Astrocyte of the cerebellum (primary cell): ENCODE data around the gene SIK1.

Source experiments
- DNase-seq: peaks from one replicate; pipeline ENCODE4 v3.0.0-alpha.2; 2011; ENCODE audit warnings: low read depth
- H3K4me3 ChIP-seq: 2 replicates; pipeline ENCODE4 v1.5.1; 2011; ENCODE audit warnings: mild to moderate bottlenecking, low read depth, low read length, moderate library complexity
- in situ Hi-C: cut with HindIII; loops from 2 replicates; pipeline ENCODE4 v1.10.0; 2017; ENCODE audit warnings: low sequenced_read_pairs
- TF ChIP-seq, protein P1 (sequence below): IDR thresholded peaks from 2 replicates; pipeline ENCODE4 v1.5.1; 2012; ENCODE audit warnings: low read length, low read depth, moderate library complexity, mild to moderate bottlenecking; ENCODE audit errors: missing control alignments

SIK1 gene

DNA sequence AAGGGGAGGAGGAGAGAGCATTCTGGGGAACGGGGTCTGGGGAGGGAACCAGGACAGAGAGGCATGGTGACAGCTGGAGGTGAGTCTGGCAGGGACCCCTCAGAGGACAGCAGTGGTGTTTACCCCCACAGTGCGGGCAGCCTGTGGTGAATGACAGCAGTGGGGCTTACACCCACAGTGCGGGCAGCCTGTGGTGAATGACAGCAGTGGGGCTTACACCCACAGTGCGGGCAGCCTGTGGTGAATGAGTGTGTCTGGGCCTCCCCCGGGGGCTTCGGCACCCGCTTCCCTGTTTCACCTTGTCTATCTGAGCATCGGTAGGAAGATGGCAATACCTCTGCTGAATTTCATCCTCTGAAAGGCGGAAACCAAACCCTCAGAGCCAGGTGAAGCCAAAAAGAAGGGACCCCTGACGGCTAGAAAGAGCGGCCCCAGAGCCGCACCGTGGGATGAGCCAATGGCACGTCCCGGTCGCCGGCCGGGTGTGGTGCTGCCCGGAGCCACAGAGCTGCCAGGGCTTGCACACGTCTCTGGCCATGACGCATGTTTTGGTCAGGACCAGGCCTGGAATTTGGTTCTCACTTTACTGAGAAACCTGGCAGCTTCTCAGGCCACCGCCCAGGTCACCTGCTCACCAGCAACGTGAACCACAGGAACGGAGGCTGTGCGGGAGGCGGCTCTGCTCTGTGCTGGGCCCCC is 54.1 kb downstream of the SIK1 start:
- DNase-seq: no peak
- in situ Hi-C loops: no loop called here

DNA sequence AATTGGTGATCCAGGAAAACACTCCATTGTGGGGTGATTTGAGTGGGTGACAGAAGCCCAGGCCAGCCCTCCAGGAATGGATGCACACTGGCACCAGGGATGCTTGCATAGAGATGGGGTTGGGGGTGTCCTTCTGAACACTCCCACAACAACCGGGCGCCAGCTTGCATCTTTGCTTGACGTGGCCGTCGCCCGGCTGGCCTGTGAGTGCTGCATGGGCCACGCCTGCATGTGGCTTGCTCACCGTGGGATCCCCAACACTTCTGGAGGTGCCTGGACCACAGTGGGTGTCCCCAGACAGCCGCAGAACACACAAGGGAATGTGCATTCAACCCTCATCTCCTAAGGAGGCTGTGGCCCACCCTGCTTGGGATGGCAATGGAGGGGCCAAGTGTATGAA is 55.1 kb downstream of the SIK1 start:
- no peak overlapping the region for H3K4me3 ChIP-seq
- TF ChIP-seq, protein P1, sequence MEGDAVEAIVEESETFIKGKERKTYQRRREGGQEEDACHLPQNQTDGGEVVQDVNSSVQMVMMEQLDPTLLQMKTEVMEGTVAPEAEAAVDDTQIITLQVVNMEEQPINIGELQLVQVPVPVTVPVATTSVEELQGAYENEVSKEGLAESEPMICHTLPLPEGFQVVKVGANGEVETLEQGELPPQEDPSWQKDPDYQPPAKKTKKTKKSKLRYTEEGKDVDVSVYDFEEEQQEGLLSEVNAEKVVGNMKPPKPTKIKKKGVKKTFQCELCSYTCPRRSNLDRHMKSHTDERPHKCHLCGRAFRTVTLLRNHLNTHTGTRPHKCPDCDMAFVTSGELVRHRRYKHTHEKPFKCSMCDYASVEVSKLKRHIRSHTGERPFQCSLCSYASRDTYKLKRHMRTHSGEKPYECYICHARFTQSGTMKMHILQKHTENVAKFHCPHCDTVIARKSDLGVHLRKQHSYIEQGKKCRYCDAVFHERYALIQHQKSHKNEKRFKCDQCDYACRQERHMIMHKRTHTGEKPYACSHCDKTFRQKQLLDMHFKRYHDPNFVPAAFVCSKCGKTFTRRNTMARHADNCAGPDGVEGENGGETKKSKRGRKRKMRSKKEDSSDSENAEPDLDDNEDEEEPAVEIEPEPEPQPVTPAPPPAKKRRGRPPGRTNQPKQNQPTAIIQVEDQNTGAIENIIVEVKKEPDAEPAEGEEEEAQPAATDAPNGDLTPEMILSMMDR: no peak
- in situ Hi-C loops: no loop called here

More for the DNA sequence above, 54.1 kb downstream of the SIK1 start:
- TF ChIP-seq, protein P1: no peak
- no peak overlapping the region for H3K4me3 ChIP-seq

DNA sequence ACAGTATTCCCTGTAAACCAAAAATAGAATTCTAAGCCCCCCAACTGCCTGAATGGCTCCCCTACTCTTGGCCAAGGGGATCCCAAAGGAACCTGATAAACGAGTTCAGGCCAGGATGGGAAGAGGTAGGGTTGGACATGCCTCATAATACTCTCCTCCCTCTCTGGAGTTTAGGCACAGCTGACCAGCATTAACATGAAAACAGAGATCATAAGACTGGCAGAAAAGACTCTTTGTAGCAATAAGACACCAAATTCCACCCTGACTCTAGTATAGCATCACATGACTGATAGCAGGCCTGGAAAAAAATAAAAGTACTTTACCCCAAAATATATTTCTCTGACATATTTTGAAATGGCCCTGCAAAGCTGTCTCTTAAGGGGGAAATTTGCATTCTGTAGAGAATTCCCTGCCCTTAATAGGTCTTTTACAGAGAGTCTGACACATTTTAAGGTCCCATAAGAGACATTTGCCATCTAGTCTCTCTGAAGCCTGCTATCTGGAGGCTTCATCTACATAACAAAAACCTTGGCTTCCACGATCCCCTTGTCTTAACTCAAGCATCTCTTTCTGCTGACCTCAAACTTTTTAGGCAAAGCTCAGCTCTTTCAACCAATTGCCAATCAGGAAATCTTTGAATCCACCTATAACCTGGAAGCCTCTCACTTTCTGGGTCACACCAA is 55.9 kb downstream of the SIK1 start:
- in situ Hi-C loops: no loop called here
- TF ChIP-seq, protein P1: no peak
- no peak overlapping the region for H3K4me3 ChIP-seq
- no peak for DNase-seq

More for the DNA sequence above, 55.1 kb downstream of the SIK1 start:
- DNase-seq: no peak

DNA sequence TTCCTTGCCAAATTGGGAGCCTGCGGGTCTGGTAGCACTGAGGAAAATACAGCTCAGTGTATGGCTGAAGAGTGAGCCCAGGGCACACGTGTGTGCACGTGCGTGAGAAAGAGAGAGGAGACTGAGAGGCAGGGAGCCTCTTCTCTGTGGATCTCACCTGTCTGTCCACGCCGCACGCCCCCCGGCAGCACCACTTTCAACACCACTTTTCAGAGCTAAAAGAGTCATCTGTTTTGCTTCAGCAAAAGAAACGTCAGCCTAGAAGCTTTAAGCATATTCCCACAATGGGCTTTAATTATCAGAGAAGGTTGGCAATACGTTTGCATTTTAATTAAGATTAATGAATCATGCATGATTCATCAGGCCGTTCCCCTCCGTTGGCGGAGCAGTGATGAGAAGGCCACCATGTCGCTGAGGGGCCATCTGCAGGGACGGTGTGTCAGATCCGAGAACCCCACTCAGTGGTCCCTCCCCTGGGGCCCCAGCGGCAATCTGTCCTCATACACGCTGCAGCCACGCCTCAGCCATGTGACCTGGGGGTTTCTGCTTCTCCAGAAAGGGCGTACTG is 56.8 kb downstream of the SIK1 start:
- DNase-seq: no peak
- TF ChIP-seq, protein P1: no peak
- H3K4me3 ChIP-seq: no peak overlapping the region
- in situ Hi-C loops: no loop called here

DNA sequence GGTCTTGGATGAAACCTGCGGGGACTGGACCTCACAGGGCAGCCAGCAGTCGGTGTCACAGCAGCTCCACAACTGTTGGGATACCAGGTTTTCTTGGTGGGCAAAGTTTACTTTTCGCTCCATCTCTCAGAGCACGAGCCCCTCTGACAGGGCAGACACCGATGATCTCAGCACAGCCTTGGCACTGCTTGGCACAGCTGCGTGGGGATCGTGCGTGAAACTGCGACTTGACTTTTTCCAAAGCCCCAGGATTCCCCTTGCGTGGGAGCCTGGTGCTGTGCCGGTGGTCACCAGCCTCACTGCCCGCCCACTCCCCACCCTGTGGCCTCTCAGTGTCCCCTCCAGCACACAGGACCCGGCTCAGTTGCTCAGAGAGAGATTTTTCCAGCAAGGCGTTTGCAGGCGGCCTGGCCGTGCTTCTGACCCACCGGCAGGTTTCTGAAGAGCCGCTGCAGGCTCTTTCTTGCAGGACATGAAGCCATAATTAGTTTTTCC is 57.3 kb downstream of the SIK1 start:
- no peak overlapping the region for H3K4me3 ChIP-seq
- in situ Hi-C loops: no loop called here
- DNase-seq: no peak
- TF ChIP-seq, protein P1: no peak

DNA sequence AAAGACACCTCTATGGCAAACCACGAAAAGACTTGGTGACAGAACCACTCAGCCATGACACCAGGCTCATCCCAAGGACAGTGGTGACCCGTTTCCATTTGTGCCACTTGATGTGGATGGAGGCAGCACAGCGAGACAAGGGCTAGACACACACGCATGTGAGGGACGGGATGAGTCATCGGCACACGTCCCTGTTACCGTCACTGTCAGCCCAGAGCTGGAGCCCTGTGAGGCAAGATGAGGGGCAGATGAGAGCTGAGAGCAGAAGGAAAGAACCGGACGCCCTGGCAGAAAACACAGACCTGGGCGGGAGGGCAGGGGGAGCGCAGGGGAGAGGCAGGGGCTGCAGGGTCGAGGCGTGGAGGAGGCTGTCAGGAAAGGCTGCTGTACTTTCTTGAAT is 57.8 kb downstream of the SIK1 start:
- TF ChIP-seq, protein P1: no peak
- no peak for DNase-seq
- no peak overlapping the region for H3K4me3 ChIP-seq
- in situ Hi-C loops: no loop called here
